HL-60/S4 treated with retinoic acid at 250 ng/mL for 4 days and 3 days (cell line): Measurements from ENCODE around the gene IL17REL.

ENCODE experiments used
- in situ Hi-C: fragments of 300-500 bp; cut with MboI; formaldehyde crosslinking; loops from 2 replicates; pipeline ENCODE4 v1.7.0; 2022; ENCODE audit warnings: low sequenced_read_pairs

Gene IL17REL

GRCh38 chr22:50046481-50047245 lies 34.1 kb upstream of the IL17REL start:
- in situ Hi-C loops = no loop called here

DNA sequence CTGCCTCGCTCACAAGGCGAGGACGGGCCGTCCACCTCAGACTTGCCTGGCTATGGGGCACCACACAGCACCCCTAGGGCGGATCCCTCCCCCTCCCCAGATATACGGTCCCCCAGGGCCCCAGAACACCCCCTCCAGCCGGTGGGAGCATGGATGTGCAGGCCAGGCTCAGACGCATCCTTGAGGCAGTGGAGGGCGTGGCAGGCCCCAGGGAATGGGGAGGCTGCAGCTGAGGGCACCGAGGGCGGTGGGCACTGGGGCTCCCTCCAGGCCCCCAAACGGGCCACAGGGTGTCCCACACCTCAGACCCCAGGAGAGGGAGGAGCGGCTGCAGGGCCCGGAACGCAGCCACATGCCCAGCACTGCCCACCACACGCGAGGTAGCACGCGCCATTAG lies 33.5 kb upstream of the IL17REL start:
- in situ Hi-C loops = no loop called here

DNA sequence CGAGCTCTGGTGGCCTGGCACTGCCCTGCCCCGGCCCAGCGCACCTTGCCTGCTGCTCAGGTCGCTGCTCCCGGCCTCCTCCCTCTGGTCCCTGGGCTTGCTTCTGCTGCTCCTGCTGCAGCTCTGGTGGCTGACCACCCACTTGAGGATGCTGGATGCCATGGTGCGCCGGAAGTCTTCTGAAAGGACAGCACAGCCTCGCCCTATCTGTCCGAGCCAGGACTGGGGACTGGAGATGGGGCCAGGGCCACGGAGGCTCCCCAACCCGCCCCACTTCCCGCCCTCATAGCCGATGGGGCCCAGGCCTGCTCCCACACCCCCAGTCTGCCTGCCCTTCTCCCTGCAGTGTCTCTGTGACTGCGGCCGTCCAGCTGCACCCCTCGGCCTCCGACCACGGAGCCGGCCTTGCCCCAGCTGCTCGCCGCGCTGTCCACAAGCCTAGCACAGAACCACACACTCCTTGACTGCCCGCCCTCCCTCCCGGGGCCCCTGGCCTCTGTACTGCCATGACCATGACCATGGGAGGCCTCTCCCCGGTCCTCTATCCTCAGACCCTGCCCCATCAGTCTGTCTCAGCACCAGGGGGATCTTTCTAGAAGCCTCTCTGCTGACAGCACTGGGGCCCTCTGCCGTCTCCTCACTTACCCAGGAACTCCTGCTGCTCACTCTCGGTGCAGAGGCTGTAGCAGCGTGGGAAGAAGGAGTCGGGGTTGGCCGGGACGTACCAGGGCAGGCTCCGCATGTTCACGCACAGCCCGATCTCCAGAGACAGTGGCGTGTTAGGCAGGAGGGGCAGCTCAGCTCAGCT lies 32.9 kb upstream of the IL17REL start:
- in situ Hi-C loops = no loop called here

DNA sequence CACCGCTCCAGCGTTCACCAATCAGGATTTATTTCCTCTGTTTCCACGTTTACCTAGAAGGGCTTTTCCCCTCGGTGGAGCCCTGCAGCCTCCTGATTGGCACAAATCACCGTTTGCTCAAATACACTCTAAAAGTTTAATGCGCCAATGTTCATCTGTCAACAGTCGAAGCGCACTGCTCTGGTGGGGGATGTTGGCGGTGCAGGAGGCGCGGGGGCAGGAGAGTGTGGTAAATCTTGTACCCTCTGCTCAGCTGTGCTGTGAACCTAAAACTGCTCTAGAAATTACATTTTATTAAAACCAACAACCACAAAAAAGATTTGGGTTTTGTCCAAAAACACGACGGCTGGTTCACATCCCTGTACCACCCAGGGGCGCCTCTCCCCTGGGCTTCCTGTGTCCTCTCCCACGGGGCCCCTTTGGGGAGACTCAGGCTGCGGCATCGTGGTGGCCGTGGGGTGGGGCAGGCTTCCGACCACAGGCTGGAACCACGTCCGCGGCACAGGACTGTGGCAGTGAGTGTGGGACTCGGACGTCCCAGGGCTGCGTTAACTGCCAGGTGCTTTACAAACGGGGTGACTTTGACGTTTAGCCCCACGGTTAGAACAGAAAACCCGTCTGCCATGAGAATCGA lies 32.0 kb upstream of the IL17REL start:
- in situ Hi-C loops = no loop called here

- in situ Hi-C loops = no loop called here
These were observed 28.9 kb upstream of the IL17REL start for GRCh38 chr22:50041361-50042065.

GRCh38 chr22:50040717-50041116 lies 28.2 kb upstream of the IL17REL start:
- in situ Hi-C loops = no loop called here

GRCh38 chr22:50039669-50040443 lies 27.3 kb upstream of the IL17REL start:
- in situ Hi-C loops = no loop called here

DNA sequence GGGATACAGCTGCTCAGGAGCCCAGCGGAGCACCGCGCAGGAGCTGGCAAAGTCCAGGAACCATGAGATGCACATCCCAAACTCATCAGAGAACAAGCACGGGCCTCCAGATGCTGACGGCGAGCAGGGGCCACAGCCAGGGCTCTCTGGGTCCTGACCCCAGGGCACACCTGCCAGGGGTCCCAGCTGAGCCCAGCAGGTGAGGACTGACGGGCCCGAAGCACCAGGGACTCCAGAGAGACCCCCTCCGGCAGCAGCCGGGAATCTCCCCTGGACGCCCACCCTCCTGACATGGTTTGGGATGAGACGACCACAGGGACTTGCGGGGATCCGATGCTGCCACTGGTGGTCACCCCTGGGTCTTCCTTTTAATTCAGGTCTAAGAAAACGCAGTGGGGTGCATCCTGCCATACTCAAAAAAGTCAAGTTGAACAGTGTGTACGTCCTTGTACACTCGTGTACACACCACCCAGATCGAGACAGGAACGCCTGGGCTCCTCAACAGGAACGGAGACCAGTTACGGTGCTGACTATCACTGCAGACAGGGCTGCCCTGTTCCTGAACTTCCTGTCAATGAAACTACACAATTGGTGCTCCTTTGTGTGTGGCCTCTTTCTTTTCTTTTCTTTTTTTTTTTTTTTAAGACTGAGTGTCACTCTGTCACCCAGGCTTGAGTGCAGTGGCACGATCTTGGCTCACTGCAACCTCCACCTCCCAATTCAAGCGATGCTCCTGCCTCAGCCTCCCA lies 23.6 kb upstream of the IL17REL start:
- in situ Hi-C loops = no loop called here

DNA sequence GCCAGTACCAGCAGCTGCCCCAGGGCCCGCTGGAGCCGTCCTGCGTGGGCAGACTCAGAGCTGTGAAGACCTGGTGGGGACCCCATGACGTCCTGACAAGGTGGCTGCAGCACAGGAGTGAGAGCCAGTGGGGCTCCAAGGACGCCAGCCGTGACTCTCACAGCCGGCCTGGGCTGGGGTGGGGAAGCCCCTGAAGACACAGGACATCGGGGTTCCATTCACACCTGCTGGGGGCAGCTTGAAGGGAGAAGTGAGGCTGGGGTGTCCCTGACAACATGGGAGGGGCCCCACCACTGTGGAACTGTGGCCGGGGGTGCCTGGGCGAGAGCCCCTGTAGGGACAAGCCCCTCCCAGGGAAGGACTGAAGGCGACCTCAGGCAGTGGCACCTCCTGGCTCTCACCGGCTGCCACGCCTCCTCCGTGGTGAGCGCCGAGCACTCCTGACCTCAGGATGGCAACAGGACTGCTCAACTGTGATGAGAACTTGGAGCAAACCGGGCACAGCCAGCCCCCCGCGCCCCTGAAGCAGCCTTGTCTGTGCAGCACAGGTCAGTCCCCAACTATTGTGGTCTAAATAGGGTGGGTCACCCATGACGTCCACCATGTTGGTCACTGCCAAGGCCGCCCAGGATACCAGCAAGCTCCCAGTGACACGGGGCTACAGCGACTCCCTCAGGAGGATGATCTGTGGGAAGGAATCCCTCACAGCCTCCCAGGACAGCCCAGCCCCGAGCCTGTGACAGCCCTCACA lies 22.7 kb upstream of the IL17REL start:
- in situ Hi-C loops = no loop called here

- in situ Hi-C loops = no loop called here
These were observed 21.8 kb upstream of the IL17REL start for GRCh38 chr22:50034126-50035081.

GRCh38 chr22:50032941-50033601 lies 20.5 kb upstream of the IL17REL start:
- in situ Hi-C loops = no loop called here

DNA sequence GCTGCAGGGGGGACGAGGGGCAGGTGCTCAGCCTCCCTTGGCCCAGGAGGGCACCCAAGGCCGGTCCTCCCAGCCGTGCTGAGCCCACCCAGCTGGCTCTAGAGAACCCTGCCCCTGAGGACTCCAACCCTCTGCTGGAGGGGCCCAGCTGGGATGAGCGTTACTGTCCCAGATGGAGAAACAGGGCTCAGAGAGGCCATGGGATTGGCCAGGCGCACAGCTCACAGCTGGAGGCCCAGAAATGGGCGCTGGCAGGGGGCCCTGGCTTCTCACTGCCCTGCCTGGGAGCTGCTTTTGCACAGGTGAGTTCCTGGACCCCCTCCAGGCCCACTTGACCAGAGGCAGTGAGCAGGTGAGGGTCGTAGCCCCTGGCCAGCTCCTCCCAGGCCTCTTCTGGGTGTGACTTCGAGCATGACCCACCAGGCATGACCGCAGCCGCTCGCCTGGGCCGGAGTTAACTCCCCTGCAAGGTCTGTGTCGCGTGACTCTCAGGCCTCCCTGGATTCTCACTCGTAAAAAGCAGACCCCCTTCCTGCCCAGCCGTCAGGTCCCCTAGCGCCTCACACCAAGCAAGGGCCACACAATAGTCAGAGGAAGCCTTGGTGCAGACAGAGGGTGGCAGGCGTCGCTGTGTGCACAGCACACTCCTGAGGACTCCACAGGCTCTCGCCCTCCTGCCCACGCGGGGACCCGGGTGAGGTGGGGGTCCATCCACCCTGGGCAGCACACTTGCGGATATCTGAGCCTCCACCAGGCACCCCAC lies 19.7 kb upstream of the IL17REL start:
- in situ Hi-C loops = no loop called here

GRCh38 chr22:50031189-50032091 lies 18.9 kb upstream of the IL17REL start:
- in situ Hi-C loops = no loop called here

DNA sequence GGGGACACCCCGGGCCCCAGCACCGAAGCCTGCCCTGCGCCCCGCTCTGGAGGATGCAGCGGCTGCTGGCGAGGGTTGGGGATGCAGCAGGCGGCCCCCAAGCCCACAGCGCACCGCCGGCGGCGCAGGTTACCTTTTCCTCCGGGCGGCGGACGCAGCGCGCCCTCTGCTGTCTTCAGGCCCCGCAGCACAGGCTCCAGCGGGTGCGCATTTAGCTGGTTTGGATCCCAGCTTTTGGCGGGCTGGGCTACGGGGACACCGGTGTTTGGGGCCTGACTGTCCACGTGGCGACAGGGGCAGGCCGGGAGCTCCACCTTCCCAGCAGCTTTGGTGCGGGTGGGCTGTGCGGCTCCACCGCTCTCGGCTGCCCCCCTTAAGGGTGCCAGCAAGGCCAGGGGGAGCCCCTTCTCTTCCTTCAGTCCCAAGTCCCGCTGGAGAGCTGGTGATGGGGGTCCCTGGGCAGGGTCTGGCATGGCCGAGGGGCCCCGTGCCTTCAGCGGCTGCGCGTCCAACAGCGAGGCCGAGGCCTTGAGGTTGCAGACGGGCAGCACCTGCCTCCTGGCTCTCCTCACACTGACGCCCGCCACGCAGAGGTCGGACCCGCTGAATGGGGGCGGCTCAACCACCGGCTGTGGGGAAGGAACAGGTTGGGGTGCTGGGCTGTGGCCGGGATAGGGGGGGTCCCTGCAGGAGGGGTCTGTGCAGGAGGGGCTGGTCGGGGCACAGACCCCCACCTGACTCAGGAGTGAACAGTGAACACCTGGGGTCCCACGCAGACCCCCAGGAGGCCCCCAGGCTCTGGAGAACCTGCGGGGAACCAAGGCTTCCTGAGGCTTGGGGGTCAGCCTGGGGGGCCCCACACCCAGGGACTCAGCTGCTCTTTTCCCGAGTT lies 18.0 kb upstream of the IL17REL start:
- in situ Hi-C loops = no loop called here
